Activated CD4-positive, alpha-beta T cell treated with anti-CD3 and anti-CD28 coated beads, Interleukin-2, Interleukin-4, amounts not matched to agents 100 ng/mL and 50 ng/mL, durations not matched to agents 16 hours and 8 hours (primary cell): ENCODE measurements around the gene CTXN3.

ENCODE experiments used
- DNase-seq: peaks from one replicate; pipeline ENCODE4 v3.0.0-alpha.2; 2020; ENCODE audit warnings: low spot score

Gene CTXN3

DNA sequence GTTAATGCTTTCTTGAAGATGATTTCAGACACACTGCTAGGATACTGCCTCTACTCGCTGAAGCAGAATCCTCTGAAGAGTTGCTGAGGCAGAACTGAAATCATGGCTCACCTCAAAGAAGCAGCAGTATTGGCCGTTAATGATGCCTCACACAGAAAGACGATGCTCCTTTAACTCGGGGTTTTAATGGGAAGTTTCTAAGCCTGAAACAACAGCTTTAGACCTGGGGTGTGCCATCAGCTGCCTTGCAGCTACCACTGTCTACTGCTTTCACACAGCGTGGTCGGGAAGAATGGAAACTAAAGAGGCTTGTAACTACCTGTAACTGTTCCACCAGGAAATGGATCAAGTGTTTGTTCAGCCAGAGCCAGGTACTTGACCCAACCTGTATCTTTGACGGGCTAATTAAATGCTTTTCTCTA, at the start of gene CTXN3:
CTXN3 (plus strand) TSS at position 65 of the 422 bp plus-strand sequence. CDS start 8,440 bp downstream, outside the sequence.
- DNase-seq = no peak

DNA sequence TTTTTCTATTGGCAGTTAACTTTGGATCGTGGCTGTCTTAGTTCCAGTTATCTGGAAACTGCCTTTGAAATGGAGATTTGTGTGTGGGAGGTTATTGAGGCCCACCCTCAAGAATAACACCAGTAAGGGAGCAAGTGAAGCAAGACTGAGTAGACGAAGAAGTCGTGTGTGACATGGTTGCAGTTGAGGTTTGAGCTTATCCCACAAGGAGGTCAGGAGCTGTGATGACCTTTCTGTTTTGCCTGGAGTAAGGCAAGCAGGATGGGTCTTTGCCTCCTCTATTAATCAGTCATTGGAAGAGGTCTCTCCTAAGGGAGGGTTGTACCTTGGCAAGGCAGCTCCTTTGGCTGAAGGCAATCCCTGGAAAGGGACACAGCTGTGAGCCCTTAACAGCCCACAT, 49.6 kb upstream of the CTXN3 start:
- DNase-seq = no peak

DNA sequence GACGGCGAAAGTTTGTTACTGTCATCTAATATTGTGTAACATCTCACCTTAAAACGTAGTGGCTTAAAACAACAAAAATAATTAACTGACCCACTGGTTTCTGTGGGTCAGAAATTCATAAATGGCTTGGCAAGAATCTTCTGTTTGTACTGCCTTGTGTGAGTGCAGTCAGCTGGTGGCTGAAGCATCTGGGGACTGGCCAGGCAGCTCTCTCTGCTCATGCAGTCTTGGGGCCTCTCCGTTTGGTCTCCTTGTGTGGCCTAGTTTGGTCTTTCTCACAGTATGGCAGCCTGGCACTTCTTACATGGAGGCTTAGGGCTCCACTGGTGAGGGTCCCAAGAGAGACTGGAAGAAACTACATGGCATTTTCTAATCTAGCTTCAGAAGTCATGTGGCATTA, 49.0 kb upstream of the CTXN3 start:
- no peak for DNase-seq

DNA sequence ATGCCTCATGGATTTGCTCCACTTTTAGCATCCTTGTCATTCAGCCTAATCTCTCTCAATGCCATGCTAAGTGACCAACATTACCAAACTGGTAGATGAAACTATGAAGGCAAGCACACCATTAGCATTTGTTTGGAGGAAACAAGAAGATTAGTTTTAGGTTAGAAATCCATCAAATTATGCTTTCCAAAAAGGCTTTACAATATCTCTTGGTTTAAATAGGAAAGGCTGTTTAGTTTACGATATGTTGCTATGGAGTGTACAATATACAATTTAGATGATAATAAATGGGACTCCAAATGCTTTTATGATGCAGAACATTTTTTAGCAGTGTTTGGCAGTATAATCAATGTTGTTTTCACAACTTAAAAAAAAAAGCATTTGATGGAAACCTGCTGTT, 47.8 kb upstream of the CTXN3 start:
- no peak for DNase-seq

DNA sequence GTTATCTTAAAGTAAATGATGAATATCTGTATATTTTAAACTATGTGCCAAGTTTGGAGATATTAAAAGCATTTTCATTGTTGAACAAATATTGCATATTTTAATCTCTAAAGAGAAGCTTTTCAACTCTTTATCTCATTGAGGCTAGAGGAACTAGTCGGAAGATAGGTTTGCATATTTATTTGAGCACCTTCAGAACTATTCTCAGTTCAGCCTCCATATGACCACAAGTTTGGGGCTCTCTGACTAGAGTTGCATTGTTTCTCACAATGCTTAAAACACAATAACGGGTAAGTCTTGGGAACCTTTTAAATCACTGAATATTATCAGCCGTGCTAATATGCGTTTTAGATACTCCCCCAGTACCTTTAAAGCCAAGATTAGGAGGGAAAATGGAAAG, 47.3 kb upstream of the CTXN3 start:
- DNase-seq = no peak

DNA sequence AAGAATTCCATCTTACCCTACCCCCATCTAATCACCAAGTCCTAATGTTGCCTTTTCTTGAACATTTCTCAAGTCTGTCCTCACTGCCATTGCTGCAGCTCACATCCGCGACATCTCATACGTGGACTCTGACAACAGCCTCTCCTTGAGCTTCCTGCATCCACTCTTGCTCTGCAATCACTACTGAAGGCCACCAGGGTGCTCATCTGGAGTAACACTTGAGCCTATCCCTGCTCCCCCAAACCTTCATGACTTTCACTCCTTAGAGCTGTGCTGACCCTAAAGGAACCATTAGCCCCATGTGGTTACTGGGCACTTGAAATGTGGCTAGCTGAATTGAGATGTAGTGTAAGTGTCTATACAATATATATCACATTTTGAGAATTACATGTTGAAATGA, 46.4 kb upstream of the CTXN3 start:
- no peak for DNase-seq

DNA sequence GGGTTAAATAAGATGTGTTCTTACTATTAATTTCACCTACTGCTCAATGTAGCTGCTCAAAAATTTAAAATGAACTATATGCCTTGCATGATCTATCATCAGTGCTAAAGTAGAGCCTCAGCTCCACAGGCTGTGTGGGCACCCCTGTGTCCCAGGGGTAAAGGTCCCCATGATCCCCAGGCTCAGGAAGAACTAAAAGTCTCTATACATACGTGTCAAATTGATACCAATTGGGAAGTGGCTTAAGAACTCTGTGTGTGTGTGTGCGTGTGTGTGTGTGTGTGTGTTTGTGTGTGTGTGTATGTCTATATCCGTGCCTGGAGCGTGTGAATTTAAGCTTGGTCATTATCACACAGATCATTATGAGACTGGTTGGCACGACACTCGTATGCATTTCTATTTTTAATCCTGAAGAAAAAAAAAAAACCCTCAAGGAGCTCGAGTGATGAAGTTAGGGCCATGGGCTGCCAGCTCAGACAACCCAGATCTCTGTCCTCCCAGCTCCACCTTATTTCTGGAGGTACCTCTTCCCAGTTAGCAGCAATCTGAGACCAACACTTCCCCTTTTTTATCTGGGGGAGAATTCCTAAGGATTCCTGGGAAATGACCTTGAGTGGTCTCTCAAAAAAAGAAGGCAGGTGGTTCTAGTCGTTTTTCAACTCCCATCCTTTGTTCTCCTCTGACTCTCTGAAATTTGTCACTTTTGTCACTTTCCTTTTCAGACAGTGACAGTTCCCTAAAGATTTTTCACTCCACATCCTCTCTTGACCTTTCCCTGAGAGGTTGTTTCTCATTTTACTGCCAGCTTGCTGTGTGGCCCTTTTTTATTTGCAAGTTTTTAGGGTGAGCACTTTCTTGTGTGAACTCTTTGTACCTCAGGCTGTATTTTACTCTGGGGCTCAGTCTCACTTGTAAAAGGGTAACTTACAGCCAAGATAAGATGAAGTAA, 45.7 kb upstream of the CTXN3 start:
- no peak for DNase-seq

DNA sequence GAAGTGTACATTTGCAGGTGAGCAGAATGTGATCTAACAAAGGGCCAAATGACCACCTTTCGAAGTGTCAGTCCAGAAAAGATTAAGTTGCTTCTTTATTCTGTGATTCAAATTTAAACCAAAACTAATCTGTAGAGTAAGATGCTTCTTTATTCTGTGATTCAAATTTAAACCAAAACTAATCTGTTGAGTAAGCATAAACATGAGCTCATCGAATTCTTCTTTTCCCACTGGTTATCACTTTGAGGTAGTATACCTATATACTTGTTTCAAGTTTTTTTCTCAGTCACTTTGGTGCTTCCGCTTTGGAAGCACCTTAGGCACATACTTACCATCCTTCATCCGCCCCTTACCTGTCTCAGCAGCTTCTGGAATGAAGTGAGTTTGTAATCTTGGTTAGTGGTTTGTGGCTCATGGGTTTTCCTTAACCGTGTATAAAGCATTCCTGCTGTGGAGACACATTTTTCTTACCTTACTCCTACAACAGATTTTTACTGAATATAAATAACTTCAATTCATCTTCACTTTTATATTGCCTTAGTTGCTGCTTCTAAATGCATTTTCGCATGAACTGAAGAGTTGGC, 40.7 kb upstream of the CTXN3 start:
- peak; percentile 5 for DNase-seq

DNA sequence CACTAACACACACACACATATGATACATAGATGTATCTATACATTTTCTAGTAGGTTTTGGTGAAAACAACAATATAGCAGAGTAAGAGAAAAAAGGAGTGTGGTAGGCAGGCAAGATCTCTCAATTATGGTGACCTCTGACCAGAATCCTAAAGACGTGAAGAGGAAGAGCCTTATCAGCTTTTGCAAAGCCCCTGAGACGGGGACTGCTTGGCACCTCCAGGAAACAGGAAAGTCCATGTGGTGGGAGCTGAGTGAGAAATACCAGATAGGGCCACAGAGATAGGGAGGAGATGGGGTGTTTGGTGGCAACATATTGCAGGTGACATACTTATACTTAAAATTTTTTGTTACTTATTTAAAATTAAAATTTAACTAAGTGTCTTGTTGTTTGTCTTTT, 39.9 kb upstream of the CTXN3 start:
- no peak for DNase-seq

DNA sequence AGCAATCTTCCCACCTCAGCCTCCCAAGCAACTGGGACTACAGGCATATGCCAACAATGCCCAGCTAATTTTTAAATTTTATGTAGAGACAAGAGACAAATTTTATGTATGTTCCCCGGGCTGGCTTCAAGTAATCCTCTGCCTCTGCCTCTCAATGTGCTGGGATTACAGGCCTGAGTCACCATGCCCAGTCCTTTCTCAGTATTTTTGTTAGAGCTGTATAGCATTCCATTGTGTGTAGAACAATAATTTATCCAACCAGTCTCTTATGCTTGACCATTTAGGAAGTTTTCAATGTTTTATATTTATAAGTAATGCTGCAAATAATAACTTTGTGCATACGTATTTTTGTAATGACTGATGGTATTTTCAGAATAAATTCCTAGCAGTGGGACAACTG, 38.9 kb upstream of the CTXN3 start:
- no peak for DNase-seq

DNA sequence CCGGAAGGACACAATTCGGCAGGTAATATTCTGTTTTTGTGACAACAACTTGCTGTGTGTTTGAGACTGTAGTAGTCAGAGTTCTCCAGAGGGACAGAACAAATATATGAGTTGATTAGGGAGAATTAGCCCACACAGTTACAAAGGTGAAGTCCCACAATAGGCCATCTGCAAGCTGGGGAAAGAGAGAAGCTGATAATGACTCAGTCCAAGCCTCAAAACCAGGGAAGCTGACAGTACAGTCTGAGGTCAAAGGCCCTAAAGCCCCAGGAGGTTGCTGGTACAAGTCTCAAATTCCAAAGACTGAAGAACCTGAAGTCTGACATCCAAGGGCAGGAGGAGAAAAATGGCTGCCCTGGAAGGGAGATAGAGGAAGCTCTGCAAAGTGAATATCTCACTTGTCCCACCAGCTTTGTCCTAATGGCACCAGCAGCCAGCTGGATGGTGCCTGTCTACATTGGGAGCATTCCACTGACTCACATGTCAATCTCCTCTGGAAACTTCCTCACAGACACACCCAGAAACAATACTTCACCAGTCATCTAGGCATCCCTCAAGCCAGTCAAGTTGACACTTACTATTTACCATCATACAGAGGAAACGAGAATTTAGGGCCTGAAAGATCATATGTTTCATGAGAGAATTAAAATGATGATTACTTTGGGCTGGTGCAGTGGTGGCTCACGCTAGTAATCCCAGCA, 36.3 kb upstream of the CTXN3 start:
- DNase-seq = no peak

DNA sequence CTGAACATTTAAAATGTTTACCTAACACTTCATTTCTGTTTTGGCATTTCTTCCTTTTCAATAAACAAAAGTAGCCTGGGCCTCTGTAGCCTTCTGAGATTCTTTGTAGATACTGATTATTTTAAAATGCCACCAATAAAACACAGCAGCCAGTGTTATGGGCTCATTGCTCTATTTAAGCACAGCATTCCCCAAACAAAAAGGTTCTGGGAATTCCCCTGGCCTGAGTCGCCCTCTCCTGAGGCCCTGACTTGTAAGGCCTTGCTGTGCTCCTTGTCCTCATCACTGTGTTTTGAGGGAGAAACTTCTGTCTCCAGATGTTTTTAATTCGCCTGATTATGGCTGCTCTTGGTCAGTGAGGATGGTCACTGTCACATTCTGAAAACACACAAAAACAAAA, 33.0 kb upstream of the CTXN3 start:
- no peak for DNase-seq

DNA sequence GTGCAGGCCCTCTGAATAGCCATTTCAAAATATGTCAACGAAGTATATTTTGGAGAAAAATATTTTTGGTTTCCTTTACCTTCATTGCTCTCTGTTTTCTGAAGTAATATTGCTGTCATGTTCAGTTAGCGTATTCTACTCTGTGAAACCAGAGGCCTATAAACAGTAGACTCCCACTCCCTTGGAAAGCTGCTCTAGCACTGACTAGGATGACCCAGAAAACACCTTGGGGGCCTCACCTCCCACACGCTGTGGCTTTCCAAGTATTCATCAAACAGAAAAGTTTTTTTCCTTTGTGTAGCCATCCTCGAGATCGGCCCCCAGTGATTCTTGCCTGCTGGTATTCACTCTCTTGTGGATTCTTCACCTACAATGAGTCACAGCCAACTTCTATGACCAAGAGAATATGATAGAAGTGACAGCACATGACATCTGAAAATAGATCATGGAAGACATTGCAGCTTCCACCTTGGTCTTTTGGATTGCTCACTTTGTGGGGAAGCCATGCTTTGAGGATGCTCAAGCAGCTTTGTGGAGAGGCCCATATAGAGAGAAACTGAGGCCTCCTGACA, 28.9 kb upstream of the CTXN3 start:
- DNase-seq = no peak

DNA sequence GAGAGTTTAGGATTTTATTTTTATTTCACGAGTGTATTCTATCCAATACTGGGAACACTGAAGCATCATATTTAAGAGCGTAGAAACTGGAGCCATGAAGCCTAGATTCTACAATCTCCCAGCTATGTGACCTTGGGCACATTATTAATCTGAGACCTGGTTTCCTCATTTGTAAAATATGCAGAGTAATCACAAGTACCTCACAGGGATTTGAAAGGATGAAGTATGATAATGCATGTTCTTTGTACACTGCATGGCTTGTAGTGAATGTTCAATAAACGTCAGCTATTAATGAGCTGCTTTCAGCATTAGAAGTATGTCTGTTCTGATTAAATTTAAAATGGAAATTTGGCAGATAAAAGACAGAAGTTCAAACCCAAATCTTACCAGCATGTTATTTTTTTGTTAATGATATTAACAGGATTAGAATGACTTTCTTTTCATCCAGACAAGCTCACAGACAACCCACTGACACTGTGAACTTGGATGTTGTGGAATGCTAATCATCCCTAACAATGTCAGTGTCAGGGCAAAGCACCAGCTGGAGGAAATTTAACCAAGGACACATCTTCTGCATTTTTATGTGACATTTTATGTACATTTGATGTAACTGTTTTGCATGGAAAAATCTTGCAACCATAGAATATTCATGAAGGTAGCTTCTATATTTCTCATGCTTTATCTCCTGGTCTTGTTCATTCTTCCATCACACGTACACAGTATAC, 27.1 kb upstream of the CTXN3 start:
- DNase-seq = no peak

DNA sequence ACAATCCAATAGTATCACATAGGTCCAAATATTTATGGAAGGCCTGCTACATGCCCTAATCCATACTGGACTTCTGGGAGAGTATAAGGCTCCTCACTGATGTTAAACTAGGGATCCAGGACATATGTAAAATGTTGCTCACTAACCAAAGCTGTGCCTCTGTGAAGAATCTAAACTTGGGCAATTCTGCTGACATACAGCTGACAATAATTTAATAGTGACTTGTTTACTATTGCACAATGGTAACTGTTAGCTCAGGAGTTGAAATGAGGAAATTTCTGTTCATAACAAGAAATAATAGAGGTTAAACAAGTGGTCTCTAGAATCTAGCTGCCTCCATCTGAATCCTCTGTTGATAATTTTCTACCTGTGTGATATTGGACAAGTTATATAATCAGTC, 14.9 kb upstream of the CTXN3 start:
- DNase-seq = no peak

DNA sequence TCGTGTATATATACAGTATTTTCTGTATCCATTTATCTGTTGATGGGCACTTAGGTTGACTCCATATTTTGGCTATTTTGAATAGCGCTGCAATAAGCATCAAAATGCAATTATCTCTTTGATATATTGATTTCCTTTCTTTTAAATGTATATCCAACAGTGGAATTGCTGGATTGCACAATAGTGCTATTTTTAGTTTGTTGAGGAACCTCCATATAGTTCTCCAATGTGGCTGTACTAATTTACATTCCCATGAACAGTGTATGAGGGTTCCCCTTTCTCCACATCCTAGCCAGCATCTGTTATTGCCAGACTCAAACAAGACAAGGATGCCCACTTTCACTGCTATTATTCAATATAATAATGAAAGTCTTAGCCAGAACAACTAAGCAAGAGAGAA, 9.1 kb upstream of the CTXN3 start:
- DNase-seq = no peak

DNA sequence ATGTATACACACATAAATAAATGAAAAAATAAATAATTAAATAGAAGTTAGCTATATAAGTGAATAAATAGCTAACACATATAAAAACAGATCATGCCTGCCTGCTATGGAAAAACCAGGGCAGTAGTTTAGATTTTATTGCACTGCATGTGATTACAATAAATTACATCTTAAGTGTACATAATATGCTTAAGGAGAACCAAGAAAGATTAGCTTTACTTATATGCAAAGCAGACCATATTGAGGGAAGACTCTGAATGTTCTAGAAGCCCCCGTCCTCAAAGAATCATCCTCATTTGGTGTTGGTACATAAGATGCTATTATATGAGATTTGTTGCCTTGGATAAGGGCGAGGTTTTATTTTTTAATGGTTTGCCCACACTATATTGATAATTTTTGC, 5.9 kb upstream of the CTXN3 start:
- DNase-seq = no peak

DNA sequence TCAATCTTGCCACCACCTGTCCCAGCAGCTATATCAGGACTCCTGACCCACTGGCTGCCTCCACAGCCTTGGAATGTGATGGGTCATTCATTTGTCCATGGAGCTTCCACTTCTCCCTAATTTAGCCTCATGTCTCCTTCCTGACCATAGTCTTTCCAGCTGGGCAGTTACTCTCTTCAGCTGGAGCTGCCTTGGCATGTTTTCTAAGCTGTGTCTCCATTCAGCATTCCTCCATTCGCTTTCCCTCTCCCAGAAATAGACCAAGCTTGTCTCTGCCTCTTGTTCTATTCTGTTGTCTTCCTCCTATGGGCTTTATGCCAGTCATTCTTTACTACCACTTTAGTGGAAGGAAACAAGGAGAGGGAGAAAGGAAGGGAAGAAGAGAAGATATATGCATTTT, 5.3 kb upstream of the CTXN3 start:
- no peak for DNase-seq

DNA sequence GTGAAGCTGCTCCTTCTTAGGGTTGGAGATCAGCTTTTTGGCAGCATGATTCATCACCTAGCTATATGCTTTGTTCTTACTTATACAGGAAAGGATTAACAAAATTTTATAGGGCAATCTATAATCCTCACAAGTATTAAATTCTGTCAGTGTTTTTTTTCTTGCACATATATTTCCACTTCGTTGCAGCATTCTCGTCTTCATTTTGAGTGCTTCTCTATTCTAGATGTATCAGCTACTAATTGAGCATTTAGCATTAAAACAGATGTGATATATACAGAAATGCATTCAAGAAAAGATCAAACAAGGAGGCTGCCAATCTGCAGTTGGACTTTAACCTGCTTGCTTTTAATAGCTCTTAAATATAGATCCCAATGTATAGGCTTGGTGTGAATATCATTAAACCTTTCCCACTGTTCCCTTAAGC, 3.6 kb upstream of the CTXN3 start:
- DNase-seq = no peak

DNA sequence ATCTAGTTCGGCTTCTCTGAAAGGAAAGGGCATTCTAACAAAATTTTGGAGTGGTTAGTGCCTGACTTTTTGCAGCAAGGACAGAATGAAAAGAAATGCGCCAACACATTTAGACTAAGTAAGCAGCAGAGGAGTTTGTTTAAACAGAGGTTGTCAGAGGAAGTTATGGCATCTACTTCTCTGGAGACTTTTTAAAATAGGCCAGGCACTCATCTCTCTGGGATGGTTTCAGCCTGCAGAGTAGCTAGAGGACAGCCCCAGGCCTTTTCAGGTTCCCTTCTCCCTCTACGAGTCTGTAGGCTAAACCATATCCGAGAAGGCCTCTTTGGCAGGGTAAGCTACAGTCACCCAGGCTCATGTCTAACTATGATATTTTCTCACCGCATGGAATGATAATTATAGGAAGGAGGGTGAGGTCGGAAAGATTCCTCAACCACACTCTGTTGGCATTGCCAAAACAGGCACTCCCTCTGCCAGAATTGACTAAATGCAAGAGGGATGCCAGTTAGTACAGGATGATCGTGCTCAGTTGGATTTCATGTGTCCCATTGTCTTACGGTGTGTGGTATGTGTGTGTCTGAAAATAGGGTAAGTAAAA, 1.4 kb upstream of the CTXN3 start:
- DNase-seq = no peak

DNA sequence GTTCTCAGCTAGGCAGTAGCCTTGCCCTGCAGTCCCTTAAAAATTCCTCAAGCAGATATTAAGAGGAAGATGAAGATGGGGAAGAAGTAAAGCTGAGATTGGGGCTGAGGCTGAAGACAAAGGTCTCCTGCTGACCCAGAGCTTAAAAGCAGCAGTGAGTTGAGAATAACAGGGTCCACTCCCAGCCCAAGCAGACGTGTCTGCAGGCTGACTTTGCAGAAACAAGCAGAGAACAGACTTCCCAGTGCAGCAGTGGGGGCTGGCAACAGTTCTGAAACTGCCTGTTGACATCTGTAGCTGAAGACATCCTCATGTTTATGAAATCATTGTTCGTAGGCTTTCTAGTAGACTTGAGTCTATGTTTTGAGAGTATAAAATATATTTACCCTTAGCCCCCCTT, 1.1 kb downstream of the CTXN3 start:
- DNase-seq = no peak

DNA sequence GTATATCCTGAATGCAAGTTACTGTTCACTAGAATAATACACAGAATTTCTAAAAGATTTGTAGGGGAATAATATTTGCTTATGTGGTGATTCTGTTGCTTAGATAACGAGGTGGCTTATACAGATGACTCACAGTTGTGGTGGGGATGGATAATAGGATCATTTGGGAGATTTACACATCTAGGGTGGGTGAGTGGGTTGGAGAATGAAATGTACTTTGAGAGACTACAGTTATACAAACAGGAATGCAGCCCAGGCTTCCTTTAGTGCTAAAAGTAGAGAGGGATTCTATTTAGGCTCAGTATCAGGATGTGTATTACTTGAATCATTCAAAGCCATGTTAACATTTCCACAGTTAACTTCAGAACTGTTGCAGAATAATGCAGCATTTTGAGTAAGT, 1.8 kb downstream of the CTXN3 start:
- DNase-seq = no peak
